AG10803 (cell line): ENCODE measurements around the gene MICALL2.

ENCODE experiments used
- DNase-seq: peaks from one replicate; pipeline ENCODE4 v3.0.0; 2010; ENCODE audit warnings: low read depth
- H3K4me3 ChIP-seq: 2 replicates; pipeline ENCODE4 v1.5.1; 2011; ENCODE audit warnings: mild to moderate bottlenecking, low read length, control low read depth
- CTCF ChIP-seq: conservative IDR thresholded peaks from 2 replicates; pipeline ENCODE4 v1.5.1; 2011; ENCODE audit warnings: mild to moderate bottlenecking, low read length, control low read depth, inconsistent platforms

The MICALL2 gene

GRCh38 chr7:1468643-1469298 is 9.5 kb upstream of the MICALL2 start:
- no peak overlapping the region for H3K4me3 ChIP-seq
- no peak for DNase-seq
- TF ChIP-seq CTCF = no peak

- DNase-seq = no peak
- TF ChIP-seq CTCF = no peak
- no peak overlapping the region for H3K4me3 ChIP-seq
These were observed 8.9 kb upstream of the MICALL2 start for GRCh38 chr7:1468203-1468602.

GRCh38 chr7:1466524-1467271 is 7.4 kb upstream of the MICALL2 start:
- peak; percentile 63 for DNase-seq
- H3K4me3 ChIP-seq = no peak overlapping the region
- TF ChIP-seq CTCF = no peak

GRCh38 chr7:1464694-1465093 is 5.4 kb upstream of the MICALL2 start:
- no peak overlapping the region for H3K4me3 ChIP-seq
- DNase-seq = no peak
- no peak for TF ChIP-seq CTCF

GRCh38 chr7:1463676-1464223 is 4.5 kb upstream of the MICALL2 start:
- no peak for DNase-seq
- TF ChIP-seq CTCF = no peak
- no peak overlapping the region for H3K4me3 ChIP-seq

GRCh38 chr7:1461646-1462375 is 2.5 kb upstream of the MICALL2 start:
- no peak for DNase-seq
- H3K4me3 ChIP-seq = no peak overlapping the region
- no peak for TF ChIP-seq CTCF
